GM23338 (cell line): ENCODE data around the gene CLDN19. TPM values are rescaled to one million over a fixed set of nuclear protein-coding genes. Genes with fewer than 3 reads are reported as not detected.

Experiments
- ATAC-seq: fragments of 200-7000 bp; cut with Tn5 transposase; 3 replicates; pipeline ENCODE4 v1.9.1; 2020
- DNase-seq: peaks from one replicate; pipeline ENCODE4 v3.0.0-alpha.2; 2015; ENCODE audit warnings: low spot score
- H2AFZ ChIP-seq: fragments of 200-600 bp; sonication (generic); 2 replicates; pipeline ENCODE4 v1.8.0; 2016; ENCODE audit warnings: antibody characterized with exemption, mild to moderate bottlenecking, moderate library complexity
- H3F3A ChIP-seq: fragments of 200-600 bp; sonication (generic); replicated peaks from 2 replicates; pipeline ENCODE4 v1.8.0; 2017; ENCODE audit warnings: antibody characterized with exemption, mixed run types, low read depth
- H3K27ac ChIP-seq: fragments of 200-600 bp; sonication (generic); 2 replicates; pipeline ENCODE4 v1.6.1; 2016; ENCODE audit warnings: low read depth
- H3K27me3 ChIP-seq: fragments of 200-600 bp; sonication (generic); 2 replicates; pipeline ENCODE4 v1.8.0; 2016; ENCODE audit warnings: mild to moderate bottlenecking, mixed run types, moderate library complexity; ENCODE audit not compliant: insufficient read depth
- H3K36me3 ChIP-seq: fragments of 200-600 bp; sonication (generic); 2 replicates; pipeline ENCODE4 v1.8.0; 2016; ENCODE audit warnings: mild to moderate bottlenecking; ENCODE audit not compliant: insufficient read depth
- H3K4me1 ChIP-seq: fragments of 200-600 bp; sonication (generic); 2 replicates; pipeline ENCODE4 v1.8.0; 2016; ENCODE audit warnings: mild to moderate bottlenecking, moderate library complexity; ENCODE audit not compliant: insufficient read depth
- H3K4me2 ChIP-seq: fragments of 200-600 bp; sonication (generic); 2 replicates; pipeline ENCODE4 v1.7.1; 2017; ENCODE audit warnings: mixed run types
- H3K4me3 ChIP-seq: fragments of 200-600 bp; sonication (generic); 2 replicates; pipeline ENCODE4 v1.6.1; 2016; ENCODE audit warnings: mixed run types
- H3K79me2 ChIP-seq: fragments of 200-600 bp; sonication (generic); replicated peaks from 2 replicates; pipeline ENCODE4 v1.8.0; 2017; ENCODE audit warnings: mild to moderate bottlenecking; ENCODE audit not compliant: insufficient read depth
- H3K9me2 ChIP-seq: fragments of 200-600 bp; sonication (generic); 2 replicates; pipeline ENCODE4 v1.8.0; 2017; ENCODE audit not compliant: insufficient read depth
- H4K20me1 ChIP-seq: fragments of 200-600 bp; sonication (generic); replicated peaks from 2 replicates; pipeline ENCODE4 v1.8.0; 2017; ENCODE audit warnings: mild to moderate bottlenecking; ENCODE audit not compliant: insufficient read depth
- H3K27ac Mint-ChIP-seq: 2 replicates; pipeline ENCODE4 v1.8.0; 2020; ENCODE audit warnings: inconsistent platforms, mild to moderate bottlenecking, moderate library complexity, mixed read lengths
- H3K27me3 Mint-ChIP-seq: 3 replicates; pipeline ENCODE4 v1.8.0; 2022; ENCODE audit warnings: low read depth, mild to moderate bottlenecking, moderate library complexity, mixed read lengths, inconsistent platforms; ENCODE audit not compliant: insufficient read depth, poor library complexity
- H3K36me3 Mint-ChIP-seq: 3 replicates; pipeline ENCODE4 v1.8.0; 2021; ENCODE audit warnings: low read depth, mild to moderate bottlenecking, inconsistent platforms, moderate library complexity, mixed read lengths
- H3K4me1 Mint-ChIP-seq: 3 replicates; pipeline ENCODE4 v1.8.0; 2020; ENCODE audit warnings: mild to moderate bottlenecking, inconsistent platforms, mixed read lengths
- H3K4me3 Mint-ChIP-seq: 3 replicates; pipeline ENCODE4 v1.8.0; 2021; ENCODE audit warnings: moderate library complexity, mild to moderate bottlenecking, inconsistent platforms, mixed read lengths
- H3K9me3 Mint-ChIP-seq: 3 replicates; pipeline ENCODE4 v1.8.0; 2020; ENCODE audit warnings: moderate library complexity, mild to moderate bottlenecking, inconsistent platforms, mixed read lengths
- CREB1 ChIP-seq: fragments of 250-450 bp; sonication (Bioruptor Pico); IDR thresholded peaks from 2 replicates; pipeline ENCODE4 v1.5.0; 2020; ENCODE audit warnings: low read depth, mild to moderate bottlenecking, moderate library complexity
- ETS1 ChIP-seq: IDR thresholded peaks from 2 replicates; pipeline ENCODE4 v1.6.1; 2016; ENCODE audit warnings: antibody characterized with exemption
- EZH2 ChIP-seq: fragments of 200-600 bp; sonication (generic); IDR thresholded peaks from one replicate; pipeline ENCODE4 v1.8.0; 2017; ENCODE audit warnings: antibody characterized with exemption, mild to moderate bottlenecking, low read depth; ENCODE audit not compliant: unreplicated experiment
- EZH2phosphoT487 ChIP-seq: fragments of 200-600 bp; sonication (generic); IDR thresholded peaks from one replicate; pipeline ENCODE4 v1.8.1; 2018; ENCODE audit warnings: antibody characterized with exemption; ENCODE audit not compliant: unreplicated experiment
- JUNB ChIP-seq: IDR thresholded peaks from one replicate; pipeline ENCODE4 v1.6.1; 2016; ENCODE audit warnings: antibody characterized with exemption; ENCODE audit not compliant: unreplicated experiment
- NANOG ChIP-seq: IDR thresholded peaks from 2 replicates; pipeline ENCODE4 v1.6.1; 2016; ENCODE audit warnings: antibody characterized with exemption, borderline replicate concordance
- POLR2AphosphoS5 ChIP-seq: IDR thresholded peaks from 2 replicates; pipeline ENCODE4 v1.6.1; 2016; ENCODE audit warnings: antibody characterized with exemption, low read depth
- STAT1 ChIP-seq: IDR thresholded peaks from one replicate; pipeline ENCODE4 v1.6.1; 2016; ENCODE audit warnings: antibody characterized with exemption; ENCODE audit not compliant: unreplicated experiment
- ZNF114 ChIP-seq: fragments of 250-450 bp; sonication (Bioruptor Pico); IDR thresholded peaks from 2 replicates; pipeline ENCODE4 v1.5.0; 2020; ENCODE audit warnings: mild to moderate bottlenecking, moderate library complexity
- ZNF331 ChIP-seq: fragments of 250-450 bp; sonication (Bioruptor Pico); IDR thresholded peaks from 2 replicates; pipeline ENCODE4 v1.5.0; 2020; ENCODE audit warnings: low read depth, mild to moderate bottlenecking, moderate library complexity
- ZNF462 ChIP-seq: fragments of 250-450 bp; sonication (Bioruptor Pico); IDR thresholded peaks from 2 replicates; pipeline ENCODE4 v1.5.0; 2020; ENCODE audit warnings: mild to moderate bottlenecking, moderate library complexity
- polyA plus RNA-seq: library from polyadenylated mRNA; unstranded; fragments of >200 nt; fragmentation: Nextera tagmentation; extraction: Ambion mirVana; gene quantifications from 2 replicates; pipeline ENCODE4 v1.2.1, GENCODE V29; 2016
- total RNA-seq: library from RNA; depleted of rRNA; stranded (reverse); fragments of >200 nt; shearing (Covaris generic); gene quantifications from 2 replicates; pipeline ENCODE4 v1.2.3, GENCODE V29; 2014
- TF ChIP-seq, protein P1 (sequence below), 2 experiments: fragments of 200-600 bp in 1 of 2; sonication (generic) in 1 of 2; conservative IDR thresholded peaks; 2 replicates each; pipeline versions ENCODE4 v1.5.1 to v1.6.1; 2016 to 2017; ENCODE audit warnings: antibody characterized with exemption in 2 of 2, low read depth in 2 of 2, mild to moderate bottlenecking in 2 of 2, moderate library complexity in 1 of 2

The CLDN19 gene
- total and polyA plus RNA-seq, 2 experiments from 2014 or later = 2.6 to 12.8 TPM

- Mint-ChIP-seq H3K9me3 (no peaks in the 10 kb centered on the region), H3K36me3 (peaks cover 56% of the 10 kb centered on the region), H3K4me3 (no peak overlapping the region), H3K4me1 (peaks cover 68% of the 10 kb centered on the region), H3K27me3 (no peaks in the 10 kb centered on the region), H3K27ac (no peak overlapping the region)
- Histone ChIP-seq H3K79me2 (peaks cover 100% of the 10 kb centered on the region), H3K27ac (no peak overlapping the region), H3K27me3 (no peaks in the 10 kb centered on the region), H3K4me1 (peaks cover 50% of the 10 kb centered on the region), H3F3A (0 out of 2 replicates have a peak, but pooled peaks cover 3% of the 10 kb centered on the region), H3K9me2 (no peaks in the 10 kb centered on the region), H2AFZ (no peak overlapping the region), H3K36me3 (peaks cover 19% of the 10 kb centered on the region), H4K20me1 (peaks cover 100% of the 10 kb centered on the region), H3K4me2 (peak overlapping the region; percentile 36; the same call in 1 of the 2 replicates), H3K4me3 (no peak overlapping the region)
- no peak for DNase-seq
- ATAC-seq = no peak
- TF ChIP-seq JUNB (no peak), POLR2AphosphoS5 (no peak), ZNF114 (CRISPR knock-in tag) (no peak), STAT1 (no peak)
Measured at GRCh38 chr1:42689912-42690311, 50.1 kb downstream of the CLDN19 start.

DNA sequence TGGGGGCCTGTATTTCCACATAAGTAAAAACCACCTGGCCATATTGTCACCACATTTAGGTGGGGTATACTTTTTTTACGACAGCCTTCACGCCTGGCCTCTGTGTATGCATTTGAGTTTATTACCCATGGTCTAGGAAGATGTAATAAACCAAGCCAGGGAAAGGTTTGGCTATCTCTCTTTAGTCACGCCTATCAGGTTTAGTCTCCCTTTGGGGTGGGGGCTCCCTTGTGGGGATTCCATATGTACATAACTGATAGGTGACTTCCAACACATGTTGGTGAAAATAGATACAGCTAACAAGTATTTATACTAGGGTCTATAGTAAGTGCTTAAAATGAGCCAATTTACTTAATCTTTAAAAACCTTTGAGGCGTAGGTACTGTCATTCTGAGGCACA, 53.6 kb downstream of the CLDN19 start:
- Histone ChIP-seq H4K20me1 (peaks cover 79% of the 10 kb centered on the region), H3K79me2 (peaks cover 89% of the 10 kb centered on the region), H3K9me2 (no peaks in the 10 kb centered on the region), H3K4me3 (peak overlapping the region; percentile 84), H2AFZ (no peak overlapping the region), H3K27ac (no peak overlapping the region), H3F3A (no peaks in the 10 kb centered on the region), H3K4me1 (peaks cover 52% of the 10 kb centered on the region), H3K27me3 (no peaks in the 10 kb centered on the region), H3K4me2 (peak overlapping the region; percentile 92), H3K36me3 (peaks cover 15% of the 10 kb centered on the region)
- peaks cover 56% of the 10 kb centered on the region for H3K36me3 Mint-ChIP-seq
- no peak overlapping the region for H3K27ac Mint-ChIP-seq
- H3K4me1 Mint-ChIP-seq = peaks cover 64% of the 10 kb centered on the region
- ATAC-seq = no peak
- peaks cover 12% of the 10 kb centered on the region for H3K27me3 Mint-ChIP-seq
- no peak for DNase-seq
- peak overlapping the region; percentile 56 for H3K4me3 Mint-ChIP-seq
- peaks cover 3% of the 10 kb centered on the region; the same call in 2 of the 3 replicates for H3K9me3 Mint-ChIP-seq
- TF ChIP-seq, protein P1, sequence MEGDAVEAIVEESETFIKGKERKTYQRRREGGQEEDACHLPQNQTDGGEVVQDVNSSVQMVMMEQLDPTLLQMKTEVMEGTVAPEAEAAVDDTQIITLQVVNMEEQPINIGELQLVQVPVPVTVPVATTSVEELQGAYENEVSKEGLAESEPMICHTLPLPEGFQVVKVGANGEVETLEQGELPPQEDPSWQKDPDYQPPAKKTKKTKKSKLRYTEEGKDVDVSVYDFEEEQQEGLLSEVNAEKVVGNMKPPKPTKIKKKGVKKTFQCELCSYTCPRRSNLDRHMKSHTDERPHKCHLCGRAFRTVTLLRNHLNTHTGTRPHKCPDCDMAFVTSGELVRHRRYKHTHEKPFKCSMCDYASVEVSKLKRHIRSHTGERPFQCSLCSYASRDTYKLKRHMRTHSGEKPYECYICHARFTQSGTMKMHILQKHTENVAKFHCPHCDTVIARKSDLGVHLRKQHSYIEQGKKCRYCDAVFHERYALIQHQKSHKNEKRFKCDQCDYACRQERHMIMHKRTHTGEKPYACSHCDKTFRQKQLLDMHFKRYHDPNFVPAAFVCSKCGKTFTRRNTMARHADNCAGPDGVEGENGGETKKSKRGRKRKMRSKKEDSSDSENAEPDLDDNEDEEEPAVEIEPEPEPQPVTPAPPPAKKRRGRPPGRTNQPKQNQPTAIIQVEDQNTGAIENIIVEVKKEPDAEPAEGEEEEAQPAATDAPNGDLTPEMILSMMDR (conservative IDR thresholded peaks at IDR 0.05; ENCODE audit: low read depth in 2 of 2) = no peak
- TF ChIP-seq ZNF462 (CRISPR knock-in tag) (no peak), NANOG (no peak), ETS1 (no peak), ZNF331 (no peak), POLR2AphosphoS5 (no peak), EZH2phosphoT487 (no peak), ZNF114 (CRISPR knock-in tag) (no peak), STAT1 (no peak), EZH2 (no peak), CREB1 (CRISPR knock-in tag) (no peak), JUNB (no peak)
